NB4 (cell line): ENCODE measurements around the gene DDX5.

Experiments
- DNase-seq: peaks from one replicate; pipeline ENCODE4 v3.0.0; 2010; ENCODE audit warnings: low read depth
- H3K4me3 ChIP-seq: one replicate; pipeline ENCODE4 v1.5.1; 2011; ENCODE audit warnings: mild to moderate bottlenecking, low read depth, low read length, moderate library complexity
- CTCF ChIP-seq: IDR thresholded peaks from one replicate; pipeline ENCODE4 v1.5.1; 2012; ENCODE audit warnings: low read depth, low read length
- MAX ChIP-seq: IDR thresholded peaks from 2 replicates; pipeline ENCODE4 v1.6.1; 2011; ENCODE audit warnings: low read depth, low read length
- MYC ChIP-seq: IDR thresholded peaks from 2 replicates; pipeline ENCODE4 v1.6.1; 2011; ENCODE audit warnings: low read depth, low read length
- POLR2A ChIP-seq: IDR thresholded peaks from 2 replicates; pipeline ENCODE4 v1.6.1; 2011; ENCODE audit warnings: mild to moderate bottlenecking; ENCODE audit not compliant: insufficient read length; ENCODE audit errors: extremely low read depth

Gene DDX5

GRCh38 chr17:64492481-64493109 lies 13.5 kb downstream of the DDX5 start:
- TF ChIP-seq POLR2A (no peak), CTCF (peak; percentile 33)
- peak; percentile 55 for DNase-seq

GRCh38 chr17:64491994-64492393 lies 14.1 kb downstream of the DDX5 start:
- H3K4me3 ChIP-seq: no peak overlapping the region
- DNase-seq: no peak
- TF ChIP-seq MAX: no peak
- no peak for TF ChIP-seq MYC
- TF ChIP-seq CTCF: no peak
- TF ChIP-seq POLR2A: no peak

More at GRCh38 chr17:64492481-64493109, 13.5 kb downstream of the DDX5 start:
- H3K4me3 ChIP-seq: no peak overlapping the region

- no peak overlapping the region for H3K4me3 ChIP-seq
- TF ChIP-seq MYC: no peak
- peak; percentile 69 for TF ChIP-seq CTCF
- DNase-seq: peak; percentile 69
These were observed 14.8 kb downstream of the DDX5 start for GRCh38 chr17:64491034-64491860.

GRCh38 chr17:64488301-64488700 lies 17.8 kb downstream of the DDX5 start:
- no peak overlapping the region for H3K4me3 ChIP-seq
- no peak for DNase-seq
- no peak for TF ChIP-seq CTCF
- no peak for TF ChIP-seq MYC
- TF ChIP-seq MAX: no peak
- TF ChIP-seq POLR2A: no peak

GRCh38 chr17:64484380-64484779 lies 21.7 kb downstream of the DDX5 start:
- DNase-seq: no peak
- TF ChIP-seq MAX (no peak), POLR2A (no peak), CTCF (no peak), MYC (no peak)
- no peak overlapping the region for H3K4me3 ChIP-seq

- DNase-seq: no peak
- no peak for TF ChIP-seq POLR2A
- TF ChIP-seq MYC: no peak
- TF ChIP-seq MAX: no peak
- TF ChIP-seq CTCF: no peak
- no peak overlapping the region for H3K4me3 ChIP-seq
These were observed 25.1 kb downstream of the DDX5 start for GRCh38 chr17:64480951-64481350.
